AG08395 (cell line): Measurements from ENCODE around the gene LACRT.
A peak's percentile ranks its signal among the peaks of the same experiment; 100 is the strongest.
"Not testable (repeated sequence)": the region's sequence is repeated elsewhere in the genome, so short reads cannot be mapped to it uniquely, and the experiment has no call there.

Experiments used
- DNase-seq: peaks from one replicate; pipeline ENCODE4 v3.0.0; 2012; ENCODE audit warnings: mixed read lengths, low spot score

The LACRT gene

DNA sequence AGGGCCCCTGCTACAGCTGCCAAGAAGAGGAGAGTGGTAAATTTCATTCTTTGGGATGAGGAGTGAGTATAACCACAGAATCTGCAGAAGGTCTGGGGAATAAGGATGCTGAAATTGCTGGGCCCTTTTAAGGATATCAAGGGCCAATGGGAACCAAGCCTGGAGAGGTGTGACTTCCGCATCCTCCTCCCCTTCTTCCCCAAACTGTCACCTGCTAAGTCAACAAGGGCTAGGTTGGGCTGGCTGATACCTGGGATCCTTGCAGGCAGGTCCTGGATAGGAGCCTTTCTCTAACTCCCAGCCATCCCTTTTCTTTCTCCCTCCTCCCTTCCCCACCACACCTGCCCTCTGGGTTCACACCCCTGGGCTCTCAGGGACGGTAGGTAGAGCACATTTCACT, at the start of gene LACRT:
Gene LACRT, minus strand, starts transcription at position 101 of the 400 bp plus-strand sequence. Its CDS starts 54 bp downstream, at position 47.
- no peak for DNase-seq

- DNase-seq, result no peak
These were observed 48.7 kb upstream of the LACRT start for GRCh38 chr12:54683398-54683797.

- no peak for DNase-seq
These were observed 48.0 kb upstream of the LACRT start for GRCh38 chr12:54682674-54683073.

- DNase-seq, result peak; percentile 11
These were observed 45.7 kb upstream of the LACRT start for GRCh38 chr12:54680374-54680773.

DNA sequence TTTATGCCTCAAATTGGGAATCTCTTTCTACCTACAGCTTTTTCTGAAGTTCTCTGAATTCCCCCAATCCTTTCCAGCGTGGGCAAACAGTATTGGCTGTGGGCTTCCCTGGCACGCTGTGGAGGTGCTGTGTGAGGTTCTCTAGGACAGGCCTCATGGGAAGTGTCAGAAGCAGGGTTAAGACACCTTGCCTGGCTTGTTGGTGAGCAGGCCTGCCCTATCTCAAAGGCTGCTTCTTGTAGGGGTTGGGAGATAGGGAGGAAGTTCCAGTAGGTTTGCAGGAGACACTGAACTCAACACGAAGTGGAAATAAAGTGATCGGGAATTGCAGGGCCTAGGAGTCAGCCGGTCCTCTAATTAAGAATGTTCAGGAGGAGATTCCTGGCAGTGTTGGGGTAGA, 43.4 kb upstream of the LACRT start:
- DNase-seq, result no peak

DNA sequence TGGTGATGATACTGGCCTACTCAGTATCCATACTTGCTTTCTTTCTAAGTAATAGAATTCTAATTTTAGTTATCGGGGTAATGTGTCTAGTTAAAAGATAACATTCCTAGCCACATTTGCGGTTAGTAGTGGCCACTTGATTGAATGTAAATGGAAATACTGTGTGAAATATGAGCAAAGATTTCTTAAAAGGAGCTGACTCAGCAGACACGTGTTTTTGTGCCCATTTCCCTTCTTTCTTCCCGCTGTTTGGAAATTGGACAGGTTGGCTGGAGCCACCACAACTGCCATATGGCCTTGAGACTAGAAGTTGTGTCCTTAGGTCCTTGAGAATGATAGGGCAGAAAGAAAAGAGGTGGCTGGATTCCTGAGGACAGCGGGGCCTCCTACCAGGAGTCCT, 33.2 kb upstream of the LACRT start:
- DNase-seq, result no peak

GRCh38 chr12:54666008-54666407, 31.3 kb upstream of the LACRT start:
- no peak for DNase-seq

DNA sequence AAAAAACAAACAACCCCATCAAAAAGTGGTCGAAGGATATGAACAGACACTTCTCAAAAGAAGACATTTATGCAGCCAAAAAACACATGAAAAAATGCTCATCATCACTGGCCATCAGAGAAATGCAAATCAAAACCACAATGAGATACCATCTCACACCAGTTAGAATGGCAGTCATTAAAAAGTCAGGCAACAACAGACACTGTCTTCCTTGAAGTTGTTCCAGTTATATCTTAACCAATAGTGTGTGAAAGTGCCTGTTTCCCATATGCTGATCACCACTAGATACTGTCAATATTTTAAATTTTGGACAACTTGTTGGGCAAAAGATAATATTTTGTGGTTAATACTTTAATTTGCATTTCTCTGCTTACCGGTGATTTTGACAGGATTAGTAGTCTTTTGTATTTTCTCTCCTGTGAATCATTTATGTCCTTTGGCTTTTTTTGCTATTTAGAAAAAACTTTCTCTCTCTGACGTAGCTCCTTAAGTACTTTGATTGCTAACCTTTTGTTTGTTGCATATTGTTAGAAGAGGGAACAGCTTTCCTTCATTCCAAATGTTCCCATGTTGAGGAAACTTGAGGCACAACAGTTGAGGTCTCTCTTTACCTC, 30.4 kb upstream of the LACRT start:
- DNase-seq, result not testable (repeated sequence)

- DNase-seq, result no peak
These were observed 28.9 kb upstream of the LACRT start for GRCh38 chr12:54663603-54664002.

DNA sequence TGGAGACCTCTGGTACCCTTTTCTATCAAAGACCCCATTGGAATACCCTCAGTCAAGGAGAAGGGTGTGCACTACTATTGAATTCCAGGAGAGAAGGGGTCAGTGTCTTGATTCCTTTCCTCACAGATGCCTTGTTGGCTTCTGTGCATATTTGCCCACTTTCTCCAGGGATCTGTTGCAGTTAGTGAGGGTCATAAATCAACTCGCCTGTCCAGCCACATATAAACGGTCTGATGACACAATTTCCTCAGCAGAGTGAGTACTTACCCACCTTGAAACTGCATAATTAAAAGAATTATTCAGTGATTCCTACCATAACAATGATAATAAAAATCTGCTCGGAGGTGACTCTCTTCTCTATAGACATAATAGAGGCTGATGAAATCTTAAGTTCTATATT, 27.3 kb upstream of the LACRT start:
- DNase-seq, result no peak

- no peak for DNase-seq
These were observed 26.4 kb upstream of the LACRT start for GRCh38 chr12:54661048-54661447.

DNA sequence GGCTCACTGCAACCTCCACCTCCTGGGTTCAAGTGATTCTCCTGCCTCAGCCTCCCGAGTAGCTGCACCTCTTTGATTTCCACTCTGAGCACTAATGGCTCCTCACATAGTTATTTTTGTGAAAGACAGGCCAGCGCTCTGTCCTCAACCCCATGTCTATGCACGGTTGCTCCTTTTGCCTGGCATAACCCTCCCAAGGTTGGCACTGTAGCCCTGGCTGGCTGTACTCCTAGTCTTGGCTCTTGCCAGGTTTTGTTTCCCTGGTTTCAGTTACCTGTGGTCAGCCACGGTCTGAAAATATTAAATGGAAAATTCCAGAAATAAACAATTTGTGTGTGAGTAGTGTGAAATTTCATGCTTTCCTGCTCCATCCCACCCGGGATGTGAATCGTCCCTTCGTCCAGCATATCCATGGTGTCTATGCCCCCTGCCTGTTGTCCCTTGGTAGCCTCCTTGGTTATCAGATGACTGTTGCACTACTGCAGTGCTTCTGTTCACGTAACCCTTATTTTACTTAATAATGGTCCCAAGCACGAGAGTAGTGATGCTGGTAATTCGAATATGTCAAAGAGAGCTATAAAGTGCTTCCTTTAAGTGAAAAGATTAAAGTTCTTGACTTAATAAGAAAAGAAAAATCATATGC, 25.7 kb upstream of the LACRT start:
- DNase-seq, result no peak

- DNase-seq, result peak; percentile 55
These were observed 23.9 kb upstream of the LACRT start for GRCh38 chr12:54658306-54659264.

- DNase-seq, result no peak
These were observed 22.5 kb upstream of the LACRT start for GRCh38 chr12:54657105-54657607.

DNA sequence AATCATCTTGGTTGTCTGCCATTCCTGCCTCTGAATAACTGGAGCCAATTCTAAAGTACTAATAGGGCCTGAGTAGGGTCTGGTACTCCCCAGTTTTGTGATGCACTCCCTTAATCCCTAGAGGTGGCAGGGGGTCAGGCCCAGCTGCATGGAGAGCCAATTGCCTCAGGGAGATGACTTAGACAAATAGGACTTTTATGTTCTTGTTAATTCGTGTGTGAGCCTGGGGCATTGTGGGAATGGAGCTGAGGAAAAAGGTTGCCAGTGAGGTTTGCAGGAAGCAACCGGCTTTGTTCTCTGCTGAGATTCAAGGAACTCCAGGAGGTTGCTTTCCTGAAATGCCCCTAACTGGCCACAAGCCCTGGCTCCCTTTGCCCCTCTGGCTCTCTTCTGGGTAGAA, 20.2 kb upstream of the LACRT start:
- DNase-seq, result no peak

DNA sequence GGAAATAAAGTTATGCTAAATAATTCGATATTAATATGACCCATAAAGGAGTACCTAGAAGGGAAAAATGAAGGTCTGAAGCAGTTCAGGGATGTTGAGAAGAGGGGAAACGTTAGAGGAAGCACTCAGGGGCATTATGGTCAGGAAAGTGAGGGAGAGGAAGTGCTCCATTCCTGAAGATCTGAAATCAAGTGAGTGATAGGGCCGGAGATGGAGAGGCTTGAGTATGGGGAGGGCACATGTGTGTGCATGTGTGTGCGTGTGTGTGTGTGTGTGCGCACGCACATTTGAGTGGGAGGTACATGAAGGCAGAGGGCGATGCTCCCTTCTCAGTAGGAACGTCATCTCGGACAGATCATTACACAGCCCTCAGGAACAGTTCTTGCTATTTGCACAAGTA, 18.3 kb upstream of the LACRT start:
- no peak for DNase-seq

- DNase-seq, result no peak
These were observed 16.2 kb upstream of the LACRT start for GRCh38 chr12:54650889-54651288.

GRCh38 chr12:54650409-54650808, 15.7 kb upstream of the LACRT start:
- DNase-seq, result peak; percentile 38

- no peak for DNase-seq
These were observed 15.1 kb upstream of the LACRT start for GRCh38 chr12:54649825-54650224.

- DNase-seq, result no peak
These were observed 13.6 kb upstream of the LACRT start, which contains the start of gene DCD for GRCh38 chr12:54648265-54648664. Gene DCD (minus strand): TSS chr12:54648365. CDS start chr12:54648303, 62 bp downstream.

GRCh38 chr12:54641554-54641953, 6.9 kb upstream of the LACRT start:
- no peak for DNase-seq

DNA sequence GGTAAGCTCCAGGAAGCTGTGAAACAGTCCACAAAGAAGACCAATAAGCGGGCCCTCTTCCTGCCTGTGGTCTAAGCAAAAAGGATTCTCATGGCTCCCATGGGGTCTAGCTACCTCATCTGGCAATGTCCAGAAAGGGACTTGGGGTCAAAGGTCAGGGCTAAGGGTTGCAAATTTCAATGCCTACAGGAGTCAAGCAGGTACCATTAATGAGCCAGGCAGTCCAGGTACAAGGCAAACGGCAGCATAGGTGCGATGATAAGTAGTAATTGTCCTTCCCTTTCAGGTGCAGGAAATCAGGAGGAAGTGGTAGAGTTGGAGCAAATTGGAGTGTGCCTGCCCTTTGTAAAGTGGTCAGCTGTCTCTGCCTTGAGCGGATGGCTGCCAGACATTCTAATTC, 6.4 kb upstream of the LACRT start:
- DNase-seq, result no peak

DNA sequence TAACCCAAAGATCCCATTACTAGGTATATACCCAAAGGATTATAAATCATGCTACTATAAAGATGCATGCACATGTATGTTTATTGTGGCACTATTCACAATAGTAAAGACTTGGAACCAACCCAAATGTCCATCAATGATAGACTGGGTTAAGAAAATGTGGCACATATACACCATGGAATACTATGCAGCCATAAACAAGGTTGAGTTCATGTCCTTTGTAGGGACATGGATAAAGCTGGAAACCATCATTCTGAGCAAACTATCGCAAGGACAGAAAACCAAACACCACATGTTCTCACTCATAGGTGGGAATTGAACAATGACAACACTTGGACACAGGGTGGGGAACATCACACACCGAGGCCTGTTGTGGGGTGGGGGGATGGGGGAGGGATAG, 4.4 kb upstream of the LACRT start:
- not testable (repeated sequence) for DNase-seq
